ENCODE results near the gene MCHR2. TPM values are rescaled to one million over a fixed set of nuclear protein-coding genes. Genes with fewer than 3 reads are reported as not detected.
"Not testable (repeated sequence)": the region's sequence is repeated elsewhere in the genome, so short reads cannot be mapped to it uniquely, and the experiment has no call there.

MCHR2 gene, protein sequence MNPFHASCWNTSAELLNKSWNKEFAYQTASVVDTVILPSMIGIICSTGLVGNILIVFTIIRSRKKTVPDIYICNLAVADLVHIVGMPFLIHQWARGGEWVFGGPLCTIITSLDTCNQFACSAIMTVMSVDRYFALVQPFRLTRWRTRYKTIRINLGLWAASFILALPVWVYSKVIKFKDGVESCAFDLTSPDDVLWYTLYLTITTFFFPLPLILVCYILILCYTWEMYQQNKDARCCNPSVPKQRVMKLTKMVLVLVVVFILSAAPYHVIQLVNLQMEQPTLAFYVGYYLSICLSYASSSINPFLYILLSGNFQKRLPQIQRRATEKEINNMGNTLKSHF
- not detected for total RNA-seq

DNA sequence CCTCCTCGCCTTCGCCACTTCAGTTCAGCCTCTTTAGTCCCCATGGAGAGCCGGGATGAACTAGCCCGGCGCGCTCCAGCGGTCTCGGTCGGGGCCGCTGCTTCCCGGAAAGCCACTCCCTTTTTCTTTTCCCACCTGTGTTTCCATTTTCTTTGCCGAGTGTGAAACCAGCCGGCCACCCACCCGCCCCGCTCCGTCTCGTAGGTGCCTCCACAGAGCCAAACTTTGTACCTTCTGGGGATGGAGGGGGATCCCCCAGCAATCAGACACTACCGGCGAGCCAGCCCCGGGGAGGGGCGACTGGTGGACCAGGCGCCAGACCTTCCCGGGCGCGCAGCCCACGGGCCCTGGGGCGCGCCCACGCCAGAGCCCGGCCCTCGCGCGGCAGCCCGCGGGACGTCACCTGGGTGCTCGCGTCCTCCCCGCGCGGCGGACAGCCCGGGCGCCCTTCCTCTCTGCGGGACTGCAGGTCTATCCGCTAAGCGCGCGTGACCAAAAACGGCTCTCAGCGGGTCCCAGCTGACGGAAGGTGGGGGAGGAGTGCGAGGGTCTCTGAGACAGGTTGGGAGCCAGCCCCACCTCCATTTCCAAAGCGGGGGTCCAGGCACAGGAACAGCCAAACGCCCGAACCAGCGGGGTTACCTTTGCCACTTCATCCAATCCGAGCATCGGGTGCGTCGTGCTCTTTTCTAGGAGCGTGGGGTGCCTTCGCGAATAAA, at the start of gene MCHR2:
MCHR2 (minus strand) TSS at position 691 of the 719 bp plus-strand sequence. CDS start 38,076 bp downstream, outside the sequence.
- H3K4me1 ChIP-seq (ENCODE audit: insufficient read depth, low read length), result no peaks in the 10 kb centered on the region
- H3K9me3 ChIP-seq (ENCODE audit: low read depth, low read length), result no peaks in the 10 kb centered on the region
- H3K27me3 ChIP-seq (ENCODE audit: insufficient read depth, low read length), result peaks cover 30% of the 10 kb centered on the region
- H3K4me3 ChIP-seq (ENCODE audit: low read length), result no peak within 1 kb of the TSS

DNA sequence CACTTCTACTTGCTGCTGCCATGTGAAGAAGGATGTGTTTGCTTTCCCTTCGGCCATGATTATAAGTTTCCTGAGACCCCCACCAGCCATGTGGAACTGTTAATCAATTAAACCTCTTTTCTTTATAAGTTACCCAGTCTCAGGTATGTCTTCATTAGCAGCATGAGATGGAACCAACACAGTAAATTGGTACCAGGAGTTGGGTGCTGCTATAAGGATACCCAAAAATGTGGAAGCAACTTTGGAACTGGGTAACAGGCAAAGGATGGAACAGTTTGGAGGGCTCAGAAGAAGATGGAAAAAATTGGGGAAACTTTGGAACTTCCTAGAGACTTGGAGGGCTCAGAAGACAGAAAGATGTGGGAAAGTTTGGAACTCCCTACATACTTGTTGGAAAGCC, 44.5 kb upstream of the MCHR2 start:
- not testable (repeated sequence) for H3K4me3 ChIP-seq (ENCODE audit: low read length); H3K9me3 ChIP-seq (ENCODE audit: low read depth, low read length); H3K27me3 ChIP-seq (ENCODE audit: insufficient read depth, low read length); H3K4me1 ChIP-seq (ENCODE audit: insufficient read depth, low read length)

- Histone ChIP-seq H3K4me1 (ENCODE audit: insufficient read depth, low read length) (no peaks in the 10 kb centered on the region), H3K4me3 (ENCODE audit: low read length) (no peak overlapping the region), H3K27me3 (ENCODE audit: insufficient read depth, low read length) (no peaks in the 10 kb centered on the region), H3K9me3 (ENCODE audit: low read depth, low read length) (no peaks in the 10 kb centered on the region)
Measured at GRCh38 chr6:100035873-100036653, 42.0 kb upstream of the MCHR2 start.

DNA sequence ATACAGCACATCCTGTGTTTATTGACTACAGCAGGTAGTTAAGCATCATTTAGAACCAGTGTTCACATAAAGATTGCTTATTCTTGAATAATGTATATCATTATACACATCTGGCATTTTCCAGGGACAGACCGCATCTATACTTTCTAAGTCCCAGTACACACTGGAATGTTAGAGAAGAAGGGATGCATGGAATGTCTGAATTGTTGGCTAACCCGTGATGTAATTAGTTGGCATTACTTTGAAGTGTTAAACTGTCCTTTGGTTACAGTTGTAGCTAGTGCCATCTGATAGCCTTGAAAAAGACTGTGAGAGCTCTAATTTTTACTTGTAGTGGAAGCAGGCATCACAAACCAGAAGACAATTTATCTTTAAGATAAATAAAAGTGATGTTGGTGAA, 29.8 kb upstream of the MCHR2 start:
- no peaks in the 10 kb centered on the region for H3K27me3 ChIP-seq (ENCODE audit: insufficient read depth, low read length)
- no peaks in the 10 kb centered on the region for H3K4me1 ChIP-seq (ENCODE audit: insufficient read depth, low read length)
- no peaks in the 10 kb centered on the region for H3K9me3 ChIP-seq (ENCODE audit: low read depth, low read length)
- H3K4me3 ChIP-seq (ENCODE audit: low read length), result no peak overlapping the region

- Histone ChIP-seq H3K27me3 (ENCODE audit: insufficient read depth, low read length) (no peaks in the 10 kb centered on the region), H3K4me1 (ENCODE audit: insufficient read depth, low read length) (no peaks in the 10 kb centered on the region), H3K9me3 (ENCODE audit: low read depth, low read length) (no peaks in the 10 kb centered on the region), H3K4me3 (ENCODE audit: low read length) (no peak overlapping the region)
Measured at GRCh38 chr6:100022847-100023246, 28.8 kb upstream of the MCHR2 start.

DNA sequence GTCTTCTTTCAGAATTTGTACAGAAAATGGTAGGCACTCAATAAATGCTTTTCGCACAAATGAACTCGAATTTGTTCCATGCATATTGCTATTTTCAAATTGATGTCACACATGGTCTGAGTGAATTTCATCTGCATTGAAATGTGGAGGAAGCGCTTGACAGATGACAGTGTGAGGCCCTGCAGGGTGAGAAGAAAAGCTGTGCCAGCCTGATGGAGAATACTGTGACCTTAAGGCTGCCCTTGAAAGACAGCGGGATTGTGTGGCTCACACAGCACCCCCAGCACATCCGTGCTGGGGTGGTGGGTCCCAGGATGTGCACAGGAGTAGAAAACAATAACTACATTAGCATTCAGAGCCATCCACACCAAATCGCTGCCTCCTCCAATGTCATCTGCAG, 14.8 kb upstream of the MCHR2 start:
- no peaks in the 10 kb centered on the region for H3K27me3 ChIP-seq (ENCODE audit: insufficient read depth, low read length)
- H3K9me3 ChIP-seq (ENCODE audit: low read depth, low read length), result no peaks in the 10 kb centered on the region
- H3K4me1 ChIP-seq (ENCODE audit: insufficient read depth, low read length), result no peaks in the 10 kb centered on the region
- no peak overlapping the region for H3K4me3 ChIP-seq (ENCODE audit: low read length)

DNA sequence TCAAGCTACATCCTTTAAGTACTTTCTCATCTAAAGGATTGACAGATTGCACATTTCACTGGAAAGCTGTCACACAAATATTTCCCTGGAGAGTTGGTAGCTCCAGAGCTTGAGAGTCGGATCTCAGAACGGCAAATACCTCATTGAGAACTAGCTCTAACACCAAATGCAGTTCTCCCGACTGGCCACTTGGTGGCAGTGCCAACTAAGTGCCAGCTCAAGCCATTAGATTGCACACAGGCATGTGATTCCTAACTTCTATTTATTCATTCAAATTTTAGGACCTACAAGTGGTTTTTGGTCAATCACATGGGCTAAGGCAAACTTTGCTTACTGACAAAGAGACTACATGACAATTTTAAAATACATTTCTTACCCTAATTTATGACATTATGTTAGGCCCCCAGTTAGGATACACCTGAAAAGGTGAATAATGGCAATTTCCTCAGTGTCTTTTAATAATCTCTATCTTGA, 7.9 kb upstream of the MCHR2 start:
- H3K9me3 ChIP-seq (ENCODE audit: low read depth, low read length), result no peaks in the 10 kb centered on the region
- peaks cover 10% of the 10 kb centered on the region for H3K27me3 ChIP-seq (ENCODE audit: insufficient read depth, low read length)
- no peak overlapping the region for H3K4me3 ChIP-seq (ENCODE audit: low read length)
- no peaks in the 10 kb centered on the region for H3K4me1 ChIP-seq (ENCODE audit: insufficient read depth, low read length)

GRCh38 chr6:99997141-99997540, 3.1 kb upstream of the MCHR2 start:
- H3K9me3 ChIP-seq (ENCODE audit: low read depth, low read length), result no peaks in the 10 kb centered on the region
- H3K4me3 ChIP-seq (ENCODE audit: low read length), result no peak overlapping the region
- H3K27me3 ChIP-seq (ENCODE audit: insufficient read depth, low read length), result peaks cover 41% of the 10 kb centered on the region
- no peaks in the 10 kb centered on the region for H3K4me1 ChIP-seq (ENCODE audit: insufficient read depth, low read length)

DNA sequence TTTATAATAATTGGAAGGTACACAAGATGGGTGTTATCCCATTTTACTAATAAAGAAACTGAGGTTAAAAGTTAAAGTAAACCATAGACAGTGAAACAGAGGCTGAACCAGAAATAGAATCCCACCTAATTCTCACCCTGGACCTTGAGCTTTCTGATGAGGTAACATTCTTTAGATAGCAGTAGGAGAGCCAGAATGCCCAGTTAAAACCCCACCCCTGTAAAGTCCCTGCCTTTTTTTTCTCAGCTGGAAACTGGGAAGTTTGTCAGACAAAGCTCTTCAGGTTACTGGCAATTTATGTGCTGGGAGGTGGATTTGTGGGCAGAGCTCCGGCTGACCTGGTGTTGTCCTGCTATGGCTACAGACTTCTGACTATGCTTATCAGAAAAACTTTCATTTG, 1.9 kb upstream of the MCHR2 start:
- no peaks in the 10 kb centered on the region for H3K9me3 ChIP-seq (ENCODE audit: low read depth, low read length)

DNA sequence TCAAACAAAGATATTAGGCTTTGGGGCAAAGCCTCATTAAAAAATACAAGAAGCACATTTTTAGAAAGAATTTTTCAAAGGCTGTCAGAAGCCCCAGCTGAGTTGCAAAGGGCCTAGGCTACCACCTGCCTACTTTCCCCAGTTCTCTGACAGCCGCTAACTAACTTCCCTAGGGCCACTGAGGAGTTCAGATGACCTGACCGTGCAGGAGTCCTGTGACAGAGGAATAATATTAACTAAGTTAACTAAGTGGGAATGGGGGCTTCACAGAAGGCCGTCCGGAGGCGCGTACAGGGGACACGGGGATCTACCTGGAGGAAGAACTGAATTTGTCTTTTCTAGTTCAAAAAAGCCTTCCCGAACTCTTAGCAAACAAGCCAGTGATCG, 884 bp downstream of the MCHR2 start:
- Histone ChIP-seq H3K4me1 (ENCODE audit: insufficient read depth, low read length) (no peaks in the 10 kb centered on the region), H3K27me3 (ENCODE audit: insufficient read depth, low read length) (peaks cover 30% of the 10 kb centered on the region), H3K9me3 (ENCODE audit: low read depth, low read length) (no peaks in the 10 kb centered on the region), H3K4me3 (ENCODE audit: low read length) (no peak overlapping the region)

More for the DNA sequence above, 1.9 kb upstream of the MCHR2 start:
- Histone ChIP-seq H3K4me1 (ENCODE audit: insufficient read depth, low read length) (no peaks in the 10 kb centered on the region), H3K4me3 (ENCODE audit: low read length) (no peak overlapping the region), H3K27me3 (ENCODE audit: insufficient read depth, low read length) (peaks cover 31% of the 10 kb centered on the region)

DNA sequence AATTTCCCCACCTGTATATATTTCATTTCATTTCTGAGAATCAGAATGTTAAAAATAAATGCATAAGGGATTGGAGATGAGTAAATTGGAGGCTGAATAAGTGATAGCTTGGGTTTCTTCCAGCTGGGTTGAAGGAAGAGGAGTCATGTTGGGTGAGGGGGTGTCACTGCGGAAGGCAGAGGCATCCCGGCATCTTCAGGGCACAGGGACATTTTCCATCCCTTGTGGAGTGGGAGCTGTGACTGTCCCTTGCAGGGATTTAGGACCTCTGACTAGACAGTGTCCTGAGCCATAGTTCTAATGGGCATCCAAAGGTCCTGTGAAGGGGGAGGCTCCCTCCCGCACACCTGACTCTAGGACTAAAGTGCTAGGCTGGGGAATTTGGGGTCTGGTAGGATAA, 2.1 kb downstream of the MCHR2 start:
- H3K9me3 ChIP-seq (ENCODE audit: low read depth, low read length), result no peaks in the 10 kb centered on the region
- H3K4me3 ChIP-seq (ENCODE audit: low read length), result no peak overlapping the region
- peaks cover 30% of the 10 kb centered on the region for H3K27me3 ChIP-seq (ENCODE audit: insufficient read depth, low read length)
- no peaks in the 10 kb centered on the region for H3K4me1 ChIP-seq (ENCODE audit: insufficient read depth, low read length)

DNA sequence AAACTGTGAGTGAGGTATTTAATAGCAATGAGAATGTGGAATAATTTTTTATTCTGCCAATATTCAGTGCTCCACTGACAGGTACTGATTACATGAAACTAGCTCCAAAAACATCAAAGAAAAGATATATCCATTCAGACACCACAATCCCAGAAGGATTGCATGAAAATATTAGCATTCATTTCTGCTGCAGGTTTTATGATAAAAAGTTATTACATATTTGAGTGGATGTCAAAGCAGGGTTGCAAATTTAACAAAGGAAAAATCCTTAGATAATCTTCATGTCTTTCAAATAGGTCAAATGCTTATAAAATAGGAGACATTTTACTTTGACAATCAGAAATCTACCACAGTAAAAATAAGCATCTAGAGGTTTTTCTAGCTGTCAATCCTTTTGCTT, 13.3 kb downstream of the MCHR2 start:
- Histone ChIP-seq H3K9me3 (ENCODE audit: low read depth, low read length) (no peaks in the 10 kb centered on the region), H3K27me3 (ENCODE audit: insufficient read depth, low read length) (peaks cover 4% of the 10 kb centered on the region), H3K4me1 (ENCODE audit: insufficient read depth, low read length) (no peaks in the 10 kb centered on the region), H3K4me3 (ENCODE audit: low read length) (no peak overlapping the region)

- H3K4me1 ChIP-seq (ENCODE audit: insufficient read depth, low read length), result no peaks in the 10 kb centered on the region
- H3K27me3 ChIP-seq (ENCODE audit: insufficient read depth, low read length), result peaks cover 4% of the 10 kb centered on the region
- H3K9me3 ChIP-seq (ENCODE audit: low read depth, low read length), result no peaks in the 10 kb centered on the region
Measured at GRCh38 chr6:99979953-99980352, 14.1 kb downstream of the MCHR2 start.

GRCh38 chr6:99967052-99967451, 27.0 kb downstream of the MCHR2 start:
- H3K27me3 ChIP-seq (ENCODE audit: insufficient read depth, low read length), result no peaks in the 10 kb centered on the region
- no peak overlapping the region for H3K4me3 ChIP-seq (ENCODE audit: low read length)
- H3K4me1 ChIP-seq (ENCODE audit: insufficient read depth, low read length), result no peaks in the 10 kb centered on the region
- H3K9me3 ChIP-seq (ENCODE audit: low read depth, low read length), result no peaks in the 10 kb centered on the region

More at GRCh38 chr6:99979953-99980352, 14.1 kb downstream of the MCHR2 start:
- no peak overlapping the region for H3K4me3 ChIP-seq (ENCODE audit: low read length)

DNA sequence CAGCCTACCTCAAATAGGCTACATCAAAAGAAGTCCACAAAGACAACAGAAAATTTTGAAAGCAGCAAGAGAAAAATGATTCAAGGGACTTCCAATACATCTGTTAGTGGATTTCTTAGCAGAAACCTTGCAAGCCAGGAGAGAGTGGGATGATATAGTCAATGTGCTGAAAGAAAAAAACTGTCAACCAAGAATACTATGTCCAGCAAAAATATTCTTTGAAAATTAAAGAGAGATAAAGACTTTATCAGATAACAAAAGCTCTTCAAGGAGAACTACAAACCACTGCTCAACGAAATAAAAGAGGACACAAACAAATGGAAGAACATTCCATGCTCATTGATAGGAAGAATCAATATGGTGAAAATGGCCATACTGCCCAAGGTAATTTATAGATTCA, 34.0 kb downstream of the MCHR2 start:
- no peaks in the 10 kb centered on the region for H3K27me3 ChIP-seq (ENCODE audit: insufficient read depth, low read length)
- peaks cover 13% of the 10 kb centered on the region for H3K9me3 ChIP-seq (ENCODE audit: low read depth, low read length)

More for the DNA sequence above, 34.0 kb downstream of the MCHR2 start:
- Histone ChIP-seq H3K4me1 (ENCODE audit: insufficient read depth, low read length) (no peaks in the 10 kb centered on the region), H3K4me3 (ENCODE audit: low read length) (no peak overlapping the region)
